Lower leg skin (tissue), 3 donors: ENCODE data around the gene KRT79.

ENCODE experiments used
- POLR2A ChIP-seq, 2 donors: fragments of 450-650 bp; IDR thresholded peaks; one replicate each; pipeline ENCODE4 v1.6.1; 2016 to 2017; ENCODE audit warnings: antibody characterized with exemption in 2 of 2, mild to moderate bottlenecking in 1 of 2, moderate library complexity in 1 of 2
- TF ChIP-seq, protein P1 (sequence below), 3 donors: fragments of 450-650 bp; IDR thresholded peaks; one replicate each; pipeline ENCODE4 v1.5.1; 2016; ENCODE audit warnings: antibody characterized with exemption in 3 of 3, mild to moderate bottlenecking in 3 of 3, moderate library complexity in 2 of 3

DNA sequence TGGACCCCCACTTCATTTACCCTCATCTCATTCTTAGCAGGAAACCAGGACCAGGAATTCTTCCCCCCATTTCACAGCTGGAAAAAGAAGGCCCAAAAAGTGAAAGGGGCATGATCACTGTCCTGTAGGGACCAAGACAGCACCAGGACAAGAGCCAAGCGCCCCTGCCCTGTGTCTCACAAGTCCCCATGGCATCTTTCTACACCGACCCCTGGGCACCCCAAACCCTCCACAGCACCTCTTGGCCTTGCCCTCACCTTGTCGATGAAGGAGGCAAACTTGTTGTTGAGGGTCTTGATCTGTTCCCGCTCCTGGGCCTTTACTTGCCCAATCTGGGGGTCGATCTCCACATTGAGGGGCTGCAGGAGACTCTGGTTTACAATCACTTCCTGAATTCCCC lies 57.7 kb downstream of the KRT79 start:
- TF ChIP-seq, protein P1, sequence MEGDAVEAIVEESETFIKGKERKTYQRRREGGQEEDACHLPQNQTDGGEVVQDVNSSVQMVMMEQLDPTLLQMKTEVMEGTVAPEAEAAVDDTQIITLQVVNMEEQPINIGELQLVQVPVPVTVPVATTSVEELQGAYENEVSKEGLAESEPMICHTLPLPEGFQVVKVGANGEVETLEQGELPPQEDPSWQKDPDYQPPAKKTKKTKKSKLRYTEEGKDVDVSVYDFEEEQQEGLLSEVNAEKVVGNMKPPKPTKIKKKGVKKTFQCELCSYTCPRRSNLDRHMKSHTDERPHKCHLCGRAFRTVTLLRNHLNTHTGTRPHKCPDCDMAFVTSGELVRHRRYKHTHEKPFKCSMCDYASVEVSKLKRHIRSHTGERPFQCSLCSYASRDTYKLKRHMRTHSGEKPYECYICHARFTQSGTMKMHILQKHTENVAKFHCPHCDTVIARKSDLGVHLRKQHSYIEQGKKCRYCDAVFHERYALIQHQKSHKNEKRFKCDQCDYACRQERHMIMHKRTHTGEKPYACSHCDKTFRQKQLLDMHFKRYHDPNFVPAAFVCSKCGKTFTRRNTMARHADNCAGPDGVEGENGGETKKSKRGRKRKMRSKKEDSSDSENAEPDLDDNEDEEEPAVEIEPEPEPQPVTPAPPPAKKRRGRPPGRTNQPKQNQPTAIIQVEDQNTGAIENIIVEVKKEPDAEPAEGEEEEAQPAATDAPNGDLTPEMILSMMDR (IDR thresholded peaks at IDR 0.05), result no peak
- no peak for TF ChIP-seq POLR2A (IDR thresholded peaks at IDR 0.05)
